ENCODE results near the gene NELFCD. TPM values are rescaled to one million over a fixed set of nuclear protein-coding genes. Genes with fewer than 3 reads are reported as not detected.

Gene NELFCD
- total and polyA plus RNA-seq, 9 donors, result 36.0 to 69.6 (median 58.9) TPM

GRCh38 chr20:59001449-59002171 is 20.6 kb downstream of the NELFCD start:
- Histone ChIP-seq H3K27ac (ENCODE audit: low read length) (no peak overlapping the region), H3K27me3 (ENCODE audit: control insufficient read depth, insufficient read depth, low read length) (no peaks in the 10 kb centered on the region), H3K36me3 (ENCODE audit: control insufficient read depth, insufficient read depth, low read length) (peaks cover 56% of the 10 kb centered on the region), H3K4me1 (ENCODE audit: control insufficient read depth, insufficient read depth, low read length) (peaks cover 25% of the 10 kb centered on the region), H3K9me3 (replicated peaks; ENCODE audit: control insufficient read depth, low read depth, low read length) (no peaks in the 10 kb centered on the region), H3K4me3 (ENCODE audit: low read length) (no peak overlapping the region)
- DNase-seq, result no peak
- whole genome bisulfite sequencing (ENCODE audit: insufficient coverage), result 82% methylated on average over 27 of the region's 27 CpGs

DNA sequence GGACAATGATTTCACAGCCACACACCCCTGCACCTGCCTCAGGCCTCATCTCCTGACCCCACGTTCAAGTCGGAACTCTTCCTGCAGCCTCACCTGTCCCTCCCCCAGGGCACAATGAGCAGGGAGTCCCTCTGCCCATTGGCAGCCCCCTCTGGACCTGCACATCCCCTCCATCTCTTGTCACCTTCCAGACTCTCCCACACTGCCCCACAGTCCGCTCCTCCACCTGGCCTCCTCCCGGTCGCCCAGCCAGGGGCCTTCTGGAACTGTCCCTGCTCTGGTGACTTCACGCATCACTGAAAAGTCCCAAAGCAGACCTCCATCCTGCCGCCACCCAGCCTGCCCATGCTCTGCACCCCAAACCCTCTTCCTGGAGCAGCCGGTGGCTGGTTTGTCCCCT is 21.3 kb downstream of the NELFCD start:
- H3K27ac ChIP-seq (ENCODE audit: low read length), result no peak overlapping the region

GRCh38 chr20:59002874-59003399 is 21.9 kb downstream of the NELFCD start:
- H3K9me3 ChIP-seq (replicated peaks; ENCODE audit: control insufficient read depth, low read depth, low read length), result no peaks in the 10 kb centered on the region
- WGBS (ENCODE audit: insufficient coverage), result 71% methylated on average over 17 of the region's 17 CpGs
- H3K36me3 ChIP-seq (ENCODE audit: control insufficient read depth, insufficient read depth, low read length), result peaks cover 45% of the 10 kb centered on the region
- DNase-seq, result no peak
- H3K27me3 ChIP-seq (ENCODE audit: control insufficient read depth, insufficient read depth, low read length), result no peaks in the 10 kb centered on the region
- no peak overlapping the region for H3K27ac ChIP-seq (ENCODE audit: low read length)
- peaks cover 32% of the 10 kb centered on the region for H3K4me1 ChIP-seq (ENCODE audit: control insufficient read depth, insufficient read depth, low read length)
- no peak overlapping the region for H3K4me3 ChIP-seq (ENCODE audit: low read length)

More for the DNA sequence above, 21.3 kb downstream of the NELFCD start:
- H3K4me3 ChIP-seq (ENCODE audit: low read length), result no peak overlapping the region
- 84% methylated on average over 7 of the region's 8 CpGs for WGBS (ENCODE audit: insufficient coverage)
- no peaks in the 10 kb centered on the region for H3K9me3 ChIP-seq (replicated peaks; ENCODE audit: control insufficient read depth, low read depth, low read length)
- no peak for DNase-seq
- H3K36me3 ChIP-seq (ENCODE audit: control insufficient read depth, insufficient read depth, low read length), result peaks cover 51% of the 10 kb centered on the region
- H3K27me3 ChIP-seq (ENCODE audit: control insufficient read depth, insufficient read depth, low read length), result no peaks in the 10 kb centered on the region
- H3K4me1 ChIP-seq (ENCODE audit: control insufficient read depth, insufficient read depth, low read length), result peaks cover 27% of the 10 kb centered on the region

GRCh38 chr20:59003836-59004492 is 22.9 kb downstream of the NELFCD start:
- Histone ChIP-seq H3K9me3 (replicated peaks; ENCODE audit: control insufficient read depth, low read depth, low read length) (no peaks in the 10 kb centered on the region), H3K4me1 (ENCODE audit: control insufficient read depth, insufficient read depth, low read length) (peaks cover 32% of the 10 kb centered on the region), H3K27ac (ENCODE audit: low read length) (no peak overlapping the region), H3K36me3 (ENCODE audit: control insufficient read depth, insufficient read depth, low read length) (peaks cover 39% of the 10 kb centered on the region), H3K4me3 (ENCODE audit: low read length) (no peak overlapping the region), H3K27me3 (ENCODE audit: control insufficient read depth, insufficient read depth, low read length) (no peaks in the 10 kb centered on the region)
- no peak for DNase-seq
- 82% methylated on average over 16 of the region's 16 CpGs for WGBS (ENCODE audit: insufficient coverage)

DNA sequence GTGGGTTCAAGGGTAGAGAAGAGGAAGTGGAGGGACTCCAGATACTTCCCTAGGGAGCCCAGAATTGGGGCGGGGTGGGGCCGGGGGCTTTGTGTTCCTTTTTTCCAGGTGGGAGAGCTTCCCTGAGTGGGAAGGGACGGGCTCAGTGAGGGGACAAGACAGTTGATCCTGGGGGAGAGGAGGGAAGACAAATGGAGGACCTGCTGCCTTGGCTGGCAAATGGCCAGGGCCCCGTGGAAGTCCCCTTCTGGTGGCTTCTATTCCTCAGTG is 23.4 kb downstream of the NELFCD start:
- Histone ChIP-seq H3K9me3 (replicated peaks; ENCODE audit: control insufficient read depth, low read depth, low read length) (no peaks in the 10 kb centered on the region), H3K4me1 (ENCODE audit: control insufficient read depth, insufficient read depth, low read length) (peaks cover 32% of the 10 kb centered on the region), H3K27ac (ENCODE audit: low read length) (peak overlapping the region; percentile 29), H3K27me3 (ENCODE audit: control insufficient read depth, insufficient read depth, low read length) (no peaks in the 10 kb centered on the region), H3K36me3 (ENCODE audit: control insufficient read depth, insufficient read depth, low read length) (peaks cover 36% of the 10 kb centered on the region), H3K4me3 (ENCODE audit: low read length) (no peak overlapping the region)
- DNase-seq, result peak; percentile 63
- 72% methylated on average over 3 of the region's 4 CpGs for WGBS (ENCODE audit: insufficient coverage)

- Histone ChIP-seq H3K4me3 (ENCODE audit: low read length) (peak overlapping the region; percentile 66), H3K9me3 (replicated peaks; ENCODE audit: control insufficient read depth, low read depth, low read length) (no peaks in the 10 kb centered on the region), H3K27me3 (ENCODE audit: control insufficient read depth, insufficient read depth, low read length) (no peaks in the 10 kb centered on the region), H3K36me3 (ENCODE audit: control insufficient read depth, insufficient read depth, low read length) (peaks cover 35% of the 10 kb centered on the region), H3K27ac (ENCODE audit: low read length) (peak overlapping the region; percentile 71), H3K4me1 (ENCODE audit: control insufficient read depth, insufficient read depth, low read length) (peaks cover 32% of the 10 kb centered on the region)
- DNase-seq, result peak; percentile 67
- WGBS (ENCODE audit: insufficient coverage), result 54% methylated on average over 14 of the region's 17 CpGs
Measured at GRCh38 chr20:59004763-59005522, 23.9 kb downstream of the NELFCD start.

DNA sequence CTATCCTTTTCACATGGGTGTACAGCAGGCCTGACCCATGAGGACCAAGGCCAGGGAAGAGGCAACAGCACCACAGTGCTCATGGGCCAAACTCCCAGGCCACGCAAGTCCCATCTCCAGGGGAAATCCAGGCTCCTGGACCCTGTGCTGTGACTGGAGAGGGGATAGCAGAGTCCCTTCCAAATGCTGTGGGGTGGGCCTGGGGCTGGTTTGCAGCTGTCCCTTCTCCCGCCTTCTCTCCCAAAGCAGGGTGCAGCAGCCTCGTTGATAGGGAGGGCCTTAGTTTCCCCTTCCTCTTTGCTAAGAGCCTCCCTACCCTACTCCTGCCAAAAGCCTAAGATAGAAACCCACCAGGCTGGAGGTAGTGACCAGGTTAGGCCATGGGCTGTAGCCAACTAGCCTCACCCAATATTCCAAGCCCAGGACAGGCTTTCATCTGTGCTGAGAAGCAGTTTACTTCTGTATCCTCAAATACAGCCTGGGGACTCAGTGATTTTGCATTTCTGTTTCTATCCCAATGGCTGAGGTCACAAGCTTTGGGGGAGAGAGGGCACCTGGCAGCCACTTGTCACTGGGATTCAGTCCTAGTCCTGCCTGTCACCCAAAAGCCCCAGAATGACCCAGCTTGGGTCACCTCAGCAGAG is 24.6 kb downstream of the NELFCD start:
- no peak for DNase-seq
- Histone ChIP-seq H3K36me3 (ENCODE audit: control insufficient read depth, insufficient read depth, low read length) (peaks cover 29% of the 10 kb centered on the region), H3K9me3 (replicated peaks; ENCODE audit: control insufficient read depth, low read depth, low read length) (no peaks in the 10 kb centered on the region), H3K27ac (ENCODE audit: low read length) (peak overlapping the region; percentile 71), H3K4me3 (ENCODE audit: low read length) (peak overlapping the region; percentile 66), H3K27me3 (ENCODE audit: control insufficient read depth, insufficient read depth, low read length) (no peaks in the 10 kb centered on the region), H3K4me1 (ENCODE audit: control insufficient read depth, insufficient read depth, low read length) (peaks cover 38% of the 10 kb centered on the region)
- 90% methylated on average over 2 of the region's 3 CpGs for WGBS (ENCODE audit: insufficient coverage)

GRCh38 chr20:59006167-59006863 is 25.3 kb downstream of the NELFCD start:
- no peaks in the 10 kb centered on the region for H3K27me3 ChIP-seq (ENCODE audit: control insufficient read depth, insufficient read depth, low read length)
- H3K9me3 ChIP-seq (replicated peaks; ENCODE audit: control insufficient read depth, low read depth, low read length), result no peaks in the 10 kb centered on the region
- peak overlapping the region; percentile 71 for H3K27ac ChIP-seq (ENCODE audit: low read length)
- peaks cover 24% of the 10 kb centered on the region for H3K36me3 ChIP-seq (ENCODE audit: control insufficient read depth, insufficient read depth, low read length)
- peak overlapping the region; percentile 66 for H3K4me3 ChIP-seq (ENCODE audit: low read length)
- 51% methylated on average over 21 of the region's 29 CpGs for WGBS (ENCODE audit: insufficient coverage)
- DNase-seq, result no peak
- H3K4me1 ChIP-seq (ENCODE audit: control insufficient read depth, insufficient read depth, low read length), result peaks cover 43% of the 10 kb centered on the region

GRCh38 chr20:59006864-59007664 is 26.0 kb downstream of the NELFCD start, which contains the start of gene CTSZ:
CTSZ (minus strand) TSS chr20:59007254; CDS start chr20:59007128, 126 bp downstream.
- Histone ChIP-seq H3K4me1 (ENCODE audit: control insufficient read depth, insufficient read depth, low read length) (peaks cover 47% of the 10 kb centered on the region), H3K27ac (ENCODE audit: low read length) (peak within 1 kb of the TSS; percentile 71), H3K36me3 (ENCODE audit: control insufficient read depth, insufficient read depth, low read length) (peaks cover 16% of the 10 kb centered on the region), H3K9me3 (replicated peaks; ENCODE audit: control insufficient read depth, low read depth, low read length) (no peaks in the 10 kb centered on the region), H3K4me3 (ENCODE audit: low read length) (peak within 1 kb of the TSS; percentile 66), H3K27me3 (ENCODE audit: control insufficient read depth, insufficient read depth, low read length) (no peaks in the 10 kb centered on the region)
- DNase-seq, result peak; percentile 78
- WGBS (ENCODE audit: insufficient coverage), result 4% methylated on average over 80 of the region's 82 CpGs

All from muscle of leg (tissue), 11 donors.